ENCODE measurements around the gene F10. TPM values are rescaled to one million over a fixed set of nuclear protein-coding genes. Genes with fewer than 3 reads are reported as not detected.

F10 gene
- total RNA-seq, 1 experiment from 2014 or later = not detected

GRCh38 chr13:113169277-113170272 is 47.0 kb downstream of the F10 start:
- no peak for DNase-seq (ENCODE audit: low read depth)

DNA sequence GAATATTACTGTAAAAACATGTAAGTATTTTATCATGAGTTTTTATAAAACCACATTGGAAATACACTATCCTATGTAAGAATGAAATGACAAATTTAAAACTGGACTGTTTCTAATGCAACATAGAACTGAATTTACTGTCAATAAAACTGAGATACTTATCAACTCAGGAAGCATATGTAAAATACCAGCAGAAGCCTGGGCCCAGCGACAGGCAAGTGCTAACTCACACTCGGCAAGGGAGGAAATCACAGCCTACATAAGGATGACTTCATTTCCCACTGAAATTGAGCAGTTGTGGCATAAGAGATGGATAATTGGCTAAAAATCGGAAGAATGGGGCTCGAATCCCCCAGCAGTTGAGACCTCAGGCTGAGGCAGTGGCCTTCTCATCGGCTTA is 47.9 kb downstream of the F10 start:
- no peak for DNase-seq (ENCODE audit: low read depth)

DNA sequence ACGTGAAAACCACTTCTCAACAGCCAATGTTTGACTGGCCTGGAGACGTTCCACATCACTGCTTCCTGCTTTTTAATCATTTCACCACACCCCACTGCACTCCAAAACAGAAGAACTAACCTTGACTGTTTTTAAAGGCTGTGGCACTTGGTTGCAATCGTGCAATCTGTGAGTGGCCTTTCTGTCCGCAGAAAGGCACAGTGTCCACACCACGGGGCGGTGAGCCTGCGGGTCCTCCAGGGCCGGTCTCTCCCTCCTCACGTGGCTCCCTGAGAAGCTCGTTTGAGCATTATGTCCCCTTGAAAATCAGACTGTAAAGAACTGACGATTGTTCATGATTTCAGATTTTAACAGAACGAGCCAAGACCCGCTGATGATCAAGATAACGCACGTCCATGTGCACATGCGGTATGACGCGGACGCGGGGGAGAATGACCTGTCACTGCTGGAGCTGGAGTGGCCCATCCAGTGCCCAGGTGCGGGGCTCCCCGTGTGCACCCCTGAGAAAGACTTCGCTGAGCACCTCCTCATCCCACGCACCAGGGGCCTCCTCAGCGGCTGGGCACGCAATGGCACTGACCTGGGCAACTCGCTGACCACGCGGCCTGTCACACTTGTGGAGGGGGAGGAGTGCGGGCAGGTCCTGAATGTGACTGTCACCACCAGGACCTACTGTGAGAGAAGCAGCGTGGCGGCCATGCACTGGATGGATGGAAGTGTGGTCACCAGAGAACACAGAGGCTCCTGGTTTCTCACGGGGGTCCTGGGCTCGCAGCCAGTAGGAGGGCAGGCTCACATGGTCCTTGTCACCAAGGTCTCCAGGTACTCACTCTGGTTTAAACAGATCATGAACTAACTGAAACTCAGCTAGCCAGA is 48.9 kb downstream of the F10 start:
- DNase-seq (ENCODE audit: low read depth) = no peak

DNA sequence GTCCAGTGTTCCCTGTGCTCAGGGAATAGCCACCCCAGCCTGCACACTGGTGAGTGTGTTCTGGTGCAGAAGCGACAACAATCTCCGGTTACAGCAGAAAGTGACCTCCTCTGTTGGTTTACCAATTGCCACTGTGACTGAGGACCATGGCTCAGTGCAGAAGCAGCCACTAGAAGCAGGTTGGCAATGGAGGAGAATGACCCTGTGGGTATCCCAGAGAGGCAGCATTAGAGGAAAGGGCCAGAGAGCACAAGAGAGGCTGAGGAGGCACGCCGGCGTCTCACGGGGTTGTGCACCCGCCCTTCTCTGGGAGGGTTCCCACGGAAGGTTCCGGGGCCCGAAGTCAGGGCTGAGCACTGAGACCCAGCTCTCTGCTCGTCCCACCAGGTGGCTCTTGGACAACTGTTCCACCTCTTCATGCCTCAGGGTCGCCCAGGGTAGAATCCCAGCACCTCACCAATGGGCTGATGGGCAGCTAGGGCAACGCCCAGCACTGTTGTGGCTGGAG is 49.9 kb downstream of the F10 start:
- no peak for DNase-seq (ENCODE audit: low read depth)

- DNase-seq (ENCODE audit: low read depth) = no peak
Measured at GRCh38 chr13:113176280-113176679, 53.7 kb downstream of the F10 start.

GRCh38 chr13:113176822-113177221 is 54.2 kb downstream of the F10 start:
- no peak for DNase-seq (ENCODE audit: low read depth)

DNA sequence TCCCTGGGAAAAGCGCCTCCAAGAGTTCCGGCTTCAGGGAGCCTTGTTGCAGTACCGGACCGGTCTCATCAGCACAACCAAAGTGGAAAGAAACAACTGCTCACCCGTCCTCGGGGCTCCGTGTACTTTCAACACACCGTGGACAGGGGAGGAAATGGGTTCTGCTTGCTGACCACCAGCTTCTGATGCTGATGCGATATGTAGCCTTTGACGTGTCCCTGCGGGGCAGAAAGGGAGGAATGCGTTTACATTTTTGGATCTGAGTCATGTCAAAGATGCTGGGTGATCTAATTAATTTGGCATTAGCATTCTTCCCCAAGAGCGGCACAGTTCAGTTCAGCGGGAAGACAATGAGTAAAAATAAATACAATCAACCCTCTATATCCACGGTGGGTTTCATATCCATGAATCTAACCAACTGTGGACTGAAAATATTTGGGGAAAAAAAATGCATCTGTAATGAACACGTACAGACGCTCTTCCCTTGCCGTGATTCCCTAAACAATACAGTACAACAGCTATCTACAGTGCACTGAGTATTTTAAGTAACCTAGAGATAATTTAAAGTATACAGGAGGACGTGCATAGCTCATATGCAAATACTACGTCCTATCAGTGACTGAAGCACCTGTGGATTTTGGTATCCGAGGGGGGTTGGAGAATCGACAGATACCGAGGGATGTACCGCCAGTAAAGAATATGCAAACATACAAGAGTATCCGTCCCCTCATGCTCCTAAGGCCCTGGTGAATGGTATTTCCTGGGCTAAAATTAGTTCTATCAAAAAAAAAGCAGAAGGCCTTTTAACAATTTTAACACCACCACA is 55.7 kb downstream of the F10 start:
- DNase-seq (ENCODE audit: low read depth) = peak; percentile 91

GRCh38 chr13:113178896-113179167 is 56.2 kb downstream of the F10 start:
- DNase-seq (ENCODE audit: low read depth) = no peak

GRCh38 chr13:113179374-113180230 is 57.0 kb downstream of the F10 start:
- no peak for DNase-seq (ENCODE audit: low read depth)

DNA sequence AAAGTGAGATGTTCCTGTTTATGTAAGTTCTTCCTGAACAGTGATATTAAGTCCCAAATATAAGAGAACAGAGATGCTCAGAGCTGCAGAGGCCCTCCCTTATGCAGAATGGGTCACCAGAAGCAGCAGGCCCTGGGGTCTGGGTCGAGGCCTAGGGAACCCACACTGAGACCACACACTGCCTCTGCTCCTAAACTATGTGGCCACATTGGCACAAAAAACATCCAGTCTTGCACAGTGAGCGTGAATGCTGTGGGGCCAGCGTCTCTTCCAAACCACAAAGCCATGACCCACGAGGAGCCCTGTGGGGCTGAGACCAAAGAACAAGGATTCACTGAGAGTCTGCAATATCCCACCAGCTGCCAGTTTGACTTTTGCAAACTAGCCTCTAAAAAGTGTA is 59.4 kb downstream of the F10 start:
- peak; percentile 13 for DNase-seq (ENCODE audit: low read depth)

- no peak for DNase-seq (ENCODE audit: low read depth)
Measured at GRCh38 chr13:113183450-113184129, 61.0 kb downstream of the F10 start.

GRCh38 chr13:113184568-113185440 is 62.2 kb downstream of the F10 start:
- no peak for DNase-seq (ENCODE audit: low read depth)

DNA sequence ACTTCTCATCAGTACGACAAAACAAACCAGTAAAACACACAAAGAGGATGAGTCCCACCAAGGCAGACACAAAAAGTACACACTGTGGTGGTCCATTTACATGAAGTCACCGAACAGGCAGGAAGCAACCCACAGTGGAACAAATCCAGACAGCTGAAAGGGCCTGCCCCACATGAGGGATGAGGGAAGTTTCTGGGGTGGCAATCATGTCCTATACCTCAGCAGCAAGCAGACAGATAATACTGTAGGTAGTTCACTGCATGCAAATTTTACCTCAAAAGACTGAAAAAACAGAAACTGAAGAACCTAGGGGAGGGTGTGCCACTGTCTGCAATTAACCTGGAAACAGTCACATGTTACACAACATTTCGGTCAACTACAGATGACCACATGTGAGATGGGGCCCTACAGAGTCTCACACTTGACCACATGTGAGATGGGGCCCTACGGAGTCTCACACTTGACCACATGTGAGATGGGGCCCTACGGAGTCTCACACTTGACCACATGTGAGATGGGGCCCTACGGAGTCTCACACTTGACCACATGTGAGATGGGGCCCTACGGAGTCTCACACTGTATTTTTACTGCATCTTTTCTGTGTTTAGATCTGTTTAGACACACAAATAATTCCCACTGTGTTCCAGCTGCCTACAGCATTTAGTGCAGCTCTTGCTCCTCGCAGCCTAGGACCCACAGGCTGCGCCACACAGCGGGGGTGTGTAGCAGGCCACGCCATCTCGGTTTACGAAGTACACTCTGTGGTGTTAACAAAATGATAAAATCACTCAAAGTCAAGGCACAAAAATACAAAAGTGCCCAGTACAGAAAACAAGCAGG is 63.7 kb downstream of the F10 start:
- DNase-seq (ENCODE audit: low read depth) = peak; percentile 33

- DNase-seq (ENCODE audit: low read depth) = peak; percentile 99
Measured at GRCh38 chr13:113187263-113187669, 64.7 kb downstream of the F10 start.

DNA sequence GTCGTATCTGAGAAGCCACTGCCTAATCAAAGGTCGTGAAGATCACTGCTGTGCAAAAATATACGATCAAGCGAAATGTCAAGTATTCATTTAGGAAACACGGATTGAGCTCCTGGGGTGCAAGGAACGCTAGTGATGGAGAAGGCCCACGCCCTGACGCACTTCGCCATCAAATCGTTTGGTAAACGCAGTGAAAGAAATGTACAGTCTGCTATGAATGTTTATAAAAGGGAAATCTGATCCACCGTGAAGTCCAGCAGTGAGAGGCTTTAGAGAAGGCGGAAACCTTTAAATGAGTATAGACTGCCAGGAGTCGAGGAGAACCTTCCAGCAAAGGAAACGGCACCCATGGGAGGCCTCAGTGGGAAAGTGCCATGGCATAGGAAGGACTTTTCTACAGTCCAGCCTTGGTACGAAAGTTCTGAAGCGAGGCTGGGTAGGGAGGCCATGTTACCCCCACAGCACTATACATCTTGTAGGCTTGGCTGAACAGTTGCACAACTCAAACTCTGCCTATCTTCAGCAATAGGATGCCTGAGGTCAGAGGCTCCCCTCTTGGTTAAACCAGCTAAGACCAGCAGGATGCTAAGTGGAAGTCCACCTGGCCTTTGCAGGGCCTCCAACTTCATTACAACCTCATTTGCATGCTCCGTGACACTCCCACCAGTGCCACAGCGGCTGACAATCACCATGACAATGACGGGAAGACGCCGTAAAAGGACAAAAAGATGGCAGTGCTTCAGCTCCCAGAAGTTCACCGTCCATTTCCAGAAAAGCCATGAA is 65.5 kb downstream of the F10 start:
- no peak for DNase-seq (ENCODE audit: low read depth)

- DNase-seq (ENCODE audit: low read depth) = no peak
Measured at GRCh38 chr13:113190181-113190580, 67.6 kb downstream of the F10 start.

GRCh38 chr13:113192279-113192678 is 69.7 kb downstream of the F10 start:
- DNase-seq (ENCODE audit: low read depth) = no peak
